Measurements from ENCODE around the gene NCOR2. TPM values are rescaled to one million over a fixed set of nuclear protein-coding genes. Genes with fewer than 3 reads are reported as not detected.

The NCOR2 gene
- total RNA-seq (2021; fragmentation: NEBNext Ultra II Directional; extraction: Animal tissue kit (Norgen Biotek cat#: 25700)) (275 TPM in 2 replicates), polyA plus RNA-seq (2011; rRNA removed) (14.8 and 25.3 TPM in 2 replicates), polyA minus RNA-seq (2011; rRNA and poly(A)+ RNA removed) (28.8 and 30.2 TPM in 2 replicates)
- polyA plus RNA-seq (2011; cell fraction: cytosol; rRNA removed) = 13.5 TPM
- polyA plus RNA-seq (2011; cell fraction: nucleus; rRNA removed) = 54.3 TPM
- 125 to 153 TPM (median 138 TPM) in 4 replicates for polyA plus RNA-seq (2012, experiment 1 of 2)
- 70.3 TPM for polyA plus RNA-seq (2012, experiment 2 of 2)
- polyA plus RNA-seq (2013, experiment 1 of 2) = 103 TPM
- 111 TPM for polyA plus RNA-seq (2013, experiment 2 of 2)
- 93.4 TPM for polyA minus RNA-seq (2011; cell fraction: cytosol; rRNA and poly(A)+ RNA removed)
- 81.3 TPM for polyA minus RNA-seq (2011; cell fraction: nucleus; rRNA and poly(A)+ RNA removed)
- long read RNA-seq, experiment 1, partial matches to known transcripts = 90 of 102 reads
- long read RNA-seq, experiment 1, other reads (novel, unspliced or antisense) = 12 of 102 reads
- long read RNA-seq, experiment 2, partial matches to known transcripts = 0 of 6 reads
- long read RNA-seq, experiment 2, other reads (novel, unspliced or antisense) = 6 of 6 reads

DNA sequence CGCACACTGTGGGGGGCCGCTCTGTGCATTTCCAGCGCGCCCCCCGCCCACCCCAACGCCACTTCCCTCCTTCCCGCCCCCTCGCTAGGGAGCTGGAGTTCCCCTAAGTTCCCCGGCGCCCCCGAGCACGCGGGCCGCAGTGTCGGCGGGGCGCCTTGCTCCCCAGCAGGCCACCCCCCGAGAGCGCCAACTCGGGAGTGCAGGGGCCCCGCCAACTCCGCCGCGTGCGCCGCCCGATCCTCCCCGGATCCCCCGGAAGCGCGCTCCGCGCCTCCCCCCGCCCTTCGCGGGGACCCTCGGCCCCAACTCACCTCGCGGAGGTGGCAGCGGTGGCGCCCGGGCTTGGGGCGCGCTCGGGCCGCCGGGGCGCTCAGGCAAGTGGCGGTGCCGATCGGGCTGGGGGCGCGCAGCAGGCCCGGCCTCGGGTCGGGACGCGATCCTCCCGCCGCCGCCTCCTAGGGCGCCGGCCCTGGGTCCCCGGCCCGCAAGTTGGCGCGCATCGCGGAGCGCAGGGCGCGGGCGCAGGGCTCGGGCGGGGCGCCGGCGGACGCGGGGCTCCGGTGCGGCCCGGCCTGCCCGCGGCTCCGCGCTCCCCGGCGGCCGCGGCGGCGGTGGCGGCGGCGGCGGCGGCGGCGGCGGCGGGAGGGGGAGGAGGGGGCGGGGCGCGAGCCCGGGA lies at the start of gene NCOR2:
NCOR2 (minus strand) TSS at position 616 of the 676 bp plus-strand sequence. CDS start 72,361 bp downstream, outside the sequence.
- ChIA-PET CTCF (ENCODE audit: partially characterized antibody) (interaction anchor here (0.6 to 1.4 kb wide), 10 partner anchors 14 to 187 kb away, joined by 3 to 5 read pairs (median 3); no protein-coding TSS in a partner anchor), POLR2A (ENCODE audit: partially characterized antibody) (interaction anchor here (0.7 to 3.9 kb wide), 11 partner anchors 9 to 265 kb away, joined by 3 to 31 read pairs (median 3); no protein-coding TSS in a partner anchor)
- Histone ChIP-seq H4K5ac (ENCODE audit: insufficient read length, low read depth, low read length) (peak within 1 kb of the TSS; percentile 98), H3K9me3 (ENCODE audit: insufficient read depth in 2 of 2, low read depth in 1 of 2, low read length in 1 of 2) (no peaks in the 10 kb centered on the region), H2BK15ac (ENCODE audit: low read length) (no peak within 1 kb of the TSS), H3K27ac (ENCODE audit: low read depth, low read length) (peak within 1 kb of the TSS; percentile 83; the same call in 1 of the 2 replicates), H4K91ac (replicated peaks; ENCODE audit: insufficient read length, low read length) (peak within 1 kb of the TSS; percentile 77), H3K18ac (ENCODE audit: extremely low read depth, low read length) (peak within 1 kb of the TSS; percentile 96), H3K79me2 (ENCODE audit: control insufficient read depth in 1 of 2, insufficient read depth in 2 of 2, low read length in 2 of 2) (peaks cover 34 to 46% of the 10 kb centered on the region in 2 experiments), H4K8ac (ENCODE audit: extremely low read depth, insufficient read depth, low read length) (peak within 1 kb of the TSS; percentile 46), H3K27me3 (replicated peaks in 1 of 4; ENCODE audit: control insufficient read depth in 3 of 4, extremely low read depth in 1 of 4, insufficient read depth in 3 of 4, low read length in 3 of 4) (no peaks in the 10 kb centered on the region), H3K23me2 (ENCODE audit: low read depth, low read length) (peaks cover 14% of the 10 kb centered on the region; the same call in 1 of the 2 replicates), H3K4me3 (ENCODE audit: extremely low read depth in 1 of 4, insufficient read depth in 2 of 4, low read depth in 3 of 4, low read length in 4 of 4) (peak within 1 kb of the TSS; percentile 77 to 86 (median 79)), H2BK120ac (replicated peaks; ENCODE audit: low read depth, low read length) (peak within 1 kb of the TSS; percentile 67), H3K4me2 (ENCODE audit: insufficient read depth in 1 of 2, low read depth in 2 of 2, low read length in 2 of 2) (peak within 1 kb of the TSS; percentile 81 to 94), H2BK5ac (ENCODE audit: low read depth, low read length) (peak within 1 kb of the TSS; percentile 87; the same call in 1 of the 2 replicates), H2AFZ (ENCODE audit: low read length) (no peak within 1 kb of the TSS), H3K4ac (replicated peaks; ENCODE audit: insufficient read length, low read depth, low read length) (peak within 1 kb of the TSS; percentile 88), H3K36me3 (ENCODE audit: control insufficient read depth in 2 of 4, insufficient read depth in 4 of 4, low read length in 3 of 4) (no peaks in the 10 kb centered on the region), H3K79me1 (ENCODE audit: low read depth, low read length) (peaks cover 10% of the 10 kb centered on the region), H3K9ac (replicated peaks in 1 of 4; ENCODE audit: extremely low read depth in 1 of 4, low read depth in 3 of 4, low read length in 3 of 4) (peak within 1 kb of the TSS in 3 of 4 experiments; percentile 66 to 81 (median 72); a peak in 6 of 7 replicates), H3K56ac (replicated peaks; ENCODE audit: insufficient read length, low read depth, low read length) (peak within 1 kb of the TSS; percentile 62), H2BK12ac (ENCODE audit: low read depth, low read length) (peak within 1 kb of the TSS; percentile 71; the same call in 1 of the 2 replicates), H3K23ac (ENCODE audit: insufficient read length) (no peak within 1 kb of the TSS), H2BK20ac (ENCODE audit: low read length) (no peak within 1 kb of the TSS), H2AK5ac (ENCODE audit: low read depth, low read length) (no peak within 1 kb of the TSS), H3K14ac (ENCODE audit: insufficient read length) (no peak within 1 kb of the TSS), H3K4me1 (replicated peaks in 1 of 4; ENCODE audit: control insufficient read depth in 3 of 4, insufficient read depth in 4 of 4, low read length in 3 of 4) (peaks cover 21 to 36% (median 27%) of the 10 kb centered on the region in 4 experiments), H4K20me1 (replicated peaks in 1 of 2; ENCODE audit: control insufficient read depth in 1 of 2, insufficient read depth in 2 of 2, low read length in 2 of 2) (peaks cover 20 to 26% of the 10 kb centered on the region in 2 experiments)
- peak in 1 of 2 experiments; percentile 72 for DNase-seq (ENCODE audit: low read depth in 1 of 2, low spot score in 2 of 2)
- FAIRE-seq = no peak
- WGBS, 2 experiments (ENCODE audit: extremely low coverage in 1 of 2, insufficient coverage in 1 of 2, insufficient read length in 1 of 2, insufficient replicate concordance in 2 of 2, low coverage in 1 of 2, low lambda C conversion rate in 2 of 2, missing lambda C conversion rate in 1 of 2) = 3% methylated on average over 53 of the region's 106 CpGs; no CpG with 5 or more reads in 1 of the 2 experiments

All from H1 (cell line).